HEK293T (cell line): ENCODE measurements around the gene CHD2.

ENCODE experiments used
- CTCF ChIA-PET: fragments of 350-600 bp; formaldehyde crosslinking; extraction: SDS; loops from one replicate; lab custom pipeline; 2021; ENCODE audit warnings: antibody characterized with exemption, inconsistent platforms; lab: Yijun Ruan, JAX
- POLR2A ChIA-PET: fragments of 350-600 bp; formaldehyde crosslinking; extraction: SDS; loops from one replicate; lab custom pipeline; 2020; ENCODE audit warnings: antibody characterized with exemption, inconsistent platforms; lab: Yijun Ruan, JAX
- DNase-seq: peaks from one replicate; pipeline ENCODE4 v3.0.0; 2012; ENCODE audit warnings: mixed read lengths; ENCODE audit errors: extremely low spot score
- ARNT ChIP-seq: fragments of 450-650 bp; IDR thresholded peaks from 2 replicates; pipeline ENCODE4 v1.6.1; 2017; ENCODE audit warnings: mild to moderate bottlenecking
- BHLHE40 ChIP-seq: fragments of 450-650 bp; IDR thresholded peaks from 2 replicates; pipeline ENCODE4 v1.6.1; 2016; ENCODE audit warnings: mild to moderate bottlenecking, moderate library complexity, borderline replicate concordance
- CTBP1 ChIP-seq: fragments of 450-650 bp; IDR thresholded peaks from 2 replicates; pipeline ENCODE4 v1.6.1; 2016; ENCODE audit warnings: borderline replicate concordance
- ELF4 ChIP-seq: fragments of 450-650 bp; IDR thresholded peaks from 2 replicates; pipeline ENCODE4 v1.6.1; 2017; ENCODE audit warnings: antibody characterized with exemption
- FOXA1 ChIP-seq: fragments of 450-650 bp; IDR thresholded peaks from 2 replicates; pipeline ENCODE4 v1.6.1; 2016; ENCODE audit warnings: mild to moderate bottlenecking
- FOXK2 ChIP-seq: fragments of 450-650 bp; IDR thresholded peaks from 2 replicates; pipeline ENCODE4 v1.6.1; 2016; ENCODE audit warnings: mild to moderate bottlenecking
- FOXM1 ChIP-seq: fragments of 450-650 bp; IDR thresholded peaks from 2 replicates; pipeline ENCODE4 v1.6.1; 2017; ENCODE audit warnings: mild to moderate bottlenecking, borderline replicate concordance
- HDGF ChIP-seq: fragments of 450-650 bp; IDR thresholded peaks from 2 replicates; pipeline ENCODE4 v1.6.1; 2017; ENCODE audit warnings: antibody characterized with exemption, borderline replicate concordance
- L3MBTL2 ChIP-seq: fragments of 450-650 bp; conservative IDR thresholded peaks from 2 replicates; pipeline ENCODE4 v1.6.1; 2016; ENCODE audit warnings: mild to moderate bottlenecking
- LEF1 ChIP-seq: fragments of 450-650 bp; IDR thresholded peaks from 2 replicates; pipeline ENCODE4 v1.6.1; 2017; ENCODE audit warnings: mild to moderate bottlenecking, borderline replicate concordance
- NFRKB ChIP-seq: fragments of 450-650 bp; IDR thresholded peaks from 2 replicates; pipeline ENCODE4 v1.6.1; 2016; ENCODE audit warnings: mild to moderate bottlenecking, moderate library complexity
- PKNOX1 ChIP-seq: fragments of 450-650 bp; IDR thresholded peaks from 2 replicates; pipeline ENCODE4 v1.6.1; 2016
- SP1 ChIP-seq: fragments of 450-650 bp; IDR thresholded peaks from 2 replicates; pipeline ENCODE4 v1.6.1; 2017
- SUZ12 ChIP-seq: fragments of 450-650 bp; IDR thresholded peaks from 2 replicates; pipeline ENCODE4 v1.6.1; 2016; ENCODE audit warnings: mild to moderate bottlenecking
- TARDBP ChIP-seq: fragments of 450-650 bp; IDR thresholded peaks from 2 replicates; pipeline ENCODE4 v1.6.1; 2016
- ZNF384 ChIP-seq: fragments of 450-650 bp; IDR thresholded peaks from 2 replicates; pipeline ENCODE4 v1.6.1; 2016

The CHD2 gene

GRCh38 chr15:92903631-92903965 lies 3.5 kb downstream of the CHD2 start:
- POLR2A ChIA-PET = interaction anchor here (1.0 to 10.1 kb wide), 10 partner anchors 10 to 102 kb away, joined by 3 to 252 read pairs (median 6); no protein-coding TSS in a partner anchor
- no peak for TF ChIP-seq CTBP1
- no peak for TF ChIP-seq LEF1
- no peak for TF ChIP-seq HDGF
- no peak for TF ChIP-seq FOXM1
- no peak for TF ChIP-seq ELF4
- no peak for TF ChIP-seq NFRKB
- TF ChIP-seq PKNOX1 = no peak
- no peak for TF ChIP-seq ARNT
- TF ChIP-seq BHLHE40 = no peak
- no peak for TF ChIP-seq SP1
- TF ChIP-seq SUZ12 = no peak
- no peak for TF ChIP-seq FOXK2
- no peak for TF ChIP-seq FOXA1
- no peak for TF ChIP-seq TARDBP
- no peak for TF ChIP-seq ZNF384
- CTCF ChIA-PET = no interaction called here
- DNase-seq = no peak

DNA sequence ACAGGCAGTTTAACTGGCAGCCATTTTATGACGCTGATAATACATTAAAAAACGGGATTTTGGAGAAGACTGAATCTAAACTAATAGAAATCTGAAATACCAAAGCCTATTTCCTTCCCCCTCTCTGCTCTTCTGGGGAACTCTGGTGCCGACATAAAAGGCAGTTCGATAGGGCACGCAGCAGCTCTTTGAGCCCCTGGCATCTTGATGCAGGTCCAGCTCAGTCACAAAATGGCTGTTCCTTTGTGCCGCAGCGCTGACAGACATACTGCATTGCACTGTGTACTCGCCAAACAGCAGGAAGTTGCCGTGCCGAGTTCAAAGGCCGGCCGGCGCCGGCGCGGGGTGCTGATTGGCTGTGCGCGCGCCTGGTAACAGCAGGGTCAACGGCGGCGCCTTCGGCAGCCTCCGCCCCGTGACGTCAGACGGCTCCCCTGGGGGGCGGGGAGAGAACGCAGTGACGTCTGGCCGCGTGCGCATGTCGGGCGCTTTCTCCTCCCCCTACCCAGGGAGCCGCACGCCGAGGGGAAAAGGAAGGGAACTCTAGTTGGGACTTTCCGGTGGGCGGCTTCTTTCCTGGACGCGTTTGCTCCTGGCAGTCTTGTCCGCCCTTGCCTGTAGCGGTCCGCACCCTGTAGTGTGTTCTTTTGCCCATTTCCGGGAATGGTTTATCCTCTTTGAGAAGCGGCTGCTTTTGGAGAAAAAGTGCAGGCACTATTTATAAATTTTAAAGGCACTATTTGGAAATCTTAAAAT lies 4.0 kb downstream of the CHD2 start:
- ChIA-PET POLR2A (interaction anchor here (0.6 to 10.1 kb wide), 13 partner anchors 9 to 103 kb away, joined by 3 to 252 read pairs (median 4); no protein-coding TSS in a partner anchor), CTCF (no interaction called here)
- DNase-seq = peak; percentile 92
- TF ChIP-seq ARNT = peak; percentile 65
- TF ChIP-seq HDGF = no peak
- TF ChIP-seq L3MBTL2 = no peak; the same call in 1 of the 2 replicates
- no peak for TF ChIP-seq ZNF384
- no peak for TF ChIP-seq CTBP1
- TF ChIP-seq FOXM1 = 0 out of 2 replicates have a peak, but pooled peaks have one; percentile 35
- no peak for TF ChIP-seq FOXK2
- no peak for TF ChIP-seq FOXA1
- peak; percentile 98 for TF ChIP-seq NFRKB
- no peak for TF ChIP-seq BHLHE40
- peak; percentile 68; the same call in 1 of the 2 replicates for TF ChIP-seq LEF1
- TF ChIP-seq SUZ12 = no peak
- no peak for TF ChIP-seq SP1
- TF ChIP-seq TARDBP = 0 out of 2 replicates have a peak, but pooled peaks have one; percentile 10
- peak; percentile 91 for TF ChIP-seq PKNOX1
- peak; percentile 79 for TF ChIP-seq ELF4

- ChIA-PET POLR2A (interaction anchor here (1.1 to 10.1 kb wide), 4 partner anchors 13 to 96 kb away, joined by 3 to 252 read pairs (median 13); no protein-coding TSS in a partner anchor), CTCF (no interaction called here)
- TF ChIP-seq NFRKB (0 out of 2 replicates have a peak, but pooled peaks have one; percentile 23), BHLHE40 (no peak), L3MBTL2 (no peak), SP1 (no peak), CTBP1 (no peak), HDGF (no peak), ZNF384 (no peak), TARDBP (no peak), ARNT (no peak), FOXA1 (no peak), PKNOX1 (peak; percentile 82), LEF1 (no peak), FOXK2 (no peak), ELF4 (0 out of 2 replicates have a peak, but pooled peaks have one; percentile 1)
- no peak for DNase-seq
Measured at GRCh38 chr15:92904722-92905571, 4.8 kb downstream of the CHD2 start.

- TF ChIP-seq ZNF384 = no peak
- TF ChIP-seq NFRKB = no peak
- TF ChIP-seq ARNT = no peak
- TF ChIP-seq PKNOX1 = no peak
- no peak for TF ChIP-seq LEF1
- TF ChIP-seq SP1 = no peak
- TF ChIP-seq FOXK2 = no peak
- TF ChIP-seq BHLHE40 = no peak
- TF ChIP-seq TARDBP = no peak
- TF ChIP-seq ELF4 = no peak
- no peak for TF ChIP-seq SUZ12
- no peak for TF ChIP-seq CTBP1
- TF ChIP-seq FOXM1 = no peak
- no peak for TF ChIP-seq HDGF
- no peak for TF ChIP-seq L3MBTL2
- no peak for TF ChIP-seq FOXA1
- ChIA-PET CTCF (no interaction called here), POLR2A (interaction anchor here (2.2 to 10.1 kb wide), 3 partner anchors 24 to 97 kb away, joined by 11 to 252 read pairs (median 25); no protein-coding TSS in a partner anchor)
- DNase-seq = no peak
Measured at GRCh38 chr15:92906020-92906419, 5.9 kb downstream of the CHD2 start.
